ENCODE data around the gene SELENON. TPM values are rescaled to one million over a fixed set of nuclear protein-coding genes. Genes with fewer than 3 reads are reported as not detected.

SELENON gene
- polyA plus RNA-seq, 4 donors, result 4.7 to 52.9 (median 22.2) TPM

DNA sequence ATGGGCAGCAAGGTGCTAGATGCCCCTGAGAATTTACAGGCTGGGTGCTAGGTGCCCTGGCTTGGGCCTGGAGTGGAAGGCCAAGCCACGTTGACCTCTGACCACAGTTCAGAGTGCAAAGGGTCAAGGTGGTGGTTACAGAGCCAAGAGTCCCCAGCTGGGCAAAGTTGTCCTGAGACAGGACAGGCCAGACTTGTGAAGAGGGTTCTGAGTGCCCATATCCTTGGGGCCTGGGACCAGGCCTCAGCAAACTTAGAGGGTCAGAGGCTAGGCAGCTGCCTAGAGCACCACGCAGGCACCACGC, 18.9 kb upstream of the SELENON start:
- WGBS, 3 donors, result 80 to 92% (median 81%) methylated on average over 3 of the region's 3 CpGs
- Histone ChIP-seq H3K4me1 (ENCODE audit: control insufficient read depth in 3 of 3, insufficient read depth in 2 of 3, low read depth in 1 of 3, low read length in 2 of 3) (peaks cover 0 to 48% (median 0%) of the 10 kb centered on the region in 3 donors), H3K9me3 (ENCODE audit: control insufficient read depth in 2 of 2, insufficient read depth in 1 of 2, low read depth in 1 of 2, low read length in 1 of 2) (no peaks in the 10 kb centered on the region), H3K27me3 (ENCODE audit: control insufficient read depth in 3 of 3, insufficient read depth in 3 of 3, low read length in 3 of 3) (no peaks in the 10 kb centered on the region), H3K36me3 (ENCODE audit: control insufficient read depth in 3 of 3, insufficient read depth in 2 of 3, low read depth in 1 of 3, low read length in 3 of 3) (peaks cover 0 to 68% (median 0%) of the 10 kb centered on the region in 3 donors), H3K27ac (ENCODE audit: low read depth in 1 of 3, low read length in 2 of 3) (no peak overlapping the region), H3K4me3 (ENCODE audit: low read depth in 1 of 3, low read length in 3 of 3) (no peak overlapping the region)
- FAIRE-seq (no peak), DNase-seq (no peak)

DNA sequence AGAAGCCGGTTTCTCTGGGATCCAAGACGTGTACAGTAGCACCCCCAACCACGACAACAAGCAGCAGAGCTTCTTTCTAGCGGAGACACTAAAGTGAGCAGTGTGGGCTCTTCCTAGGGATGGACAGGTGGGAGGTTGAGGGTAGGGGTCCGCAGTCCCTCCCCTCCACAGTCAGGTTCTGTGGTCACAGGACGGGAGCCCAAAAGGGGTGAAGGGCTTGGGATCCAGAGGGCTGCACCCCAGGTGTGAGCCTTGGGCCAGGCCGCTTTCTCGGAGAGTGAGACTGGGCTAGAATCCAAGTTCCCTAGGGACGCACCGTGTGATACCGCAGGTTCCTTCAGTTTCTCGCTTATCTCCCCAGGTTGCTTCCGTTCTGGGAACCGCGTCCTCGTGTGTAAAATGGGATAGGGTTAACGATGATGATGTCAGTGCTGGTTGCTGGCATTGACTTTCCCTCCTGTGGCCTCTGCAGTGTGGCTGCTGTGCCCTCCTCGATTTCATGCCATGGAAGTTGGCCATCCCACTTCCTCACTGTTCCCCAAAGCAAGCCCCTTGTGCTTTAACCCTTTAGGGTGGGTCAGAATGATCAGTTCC, 17.3 kb upstream of the SELENON start:
- peaks cover 0 to 60% (median 0%) of the 10 kb centered on the region in 3 donors for H3K36me3 ChIP-seq (ENCODE audit: control insufficient read depth in 3 of 3, insufficient read depth in 2 of 3, low read depth in 1 of 3, low read length in 3 of 3)
- peaks cover 0 to 42% (median 0%) of the 10 kb centered on the region in 3 donors for H3K4me1 ChIP-seq (ENCODE audit: control insufficient read depth in 3 of 3, insufficient read depth in 2 of 3, low read depth in 1 of 3, low read length in 2 of 3)
- no peaks in the 10 kb centered on the region for H3K9me3 ChIP-seq (ENCODE audit: control insufficient read depth in 2 of 2, insufficient read depth in 1 of 2, low read depth in 1 of 2, low read length in 1 of 2)
- 31 to 60% (median 48%) methylated on average over 18 of the region's 18 CpGs for WGBS, 3 donors
- DNase-seq (peak; percentile 47 to 73), FAIRE-seq (no peak)
- H3K4me3 ChIP-seq (ENCODE audit: low read depth in 1 of 3, low read length in 3 of 3), result no peak overlapping the region
- no peaks in the 10 kb centered on the region for H3K27me3 ChIP-seq (ENCODE audit: control insufficient read depth in 3 of 3, insufficient read depth in 3 of 3, low read length in 3 of 3)
- H3K27ac ChIP-seq (ENCODE audit: low read depth in 1 of 3, low read length in 2 of 3), result no peak overlapping the region

DNA sequence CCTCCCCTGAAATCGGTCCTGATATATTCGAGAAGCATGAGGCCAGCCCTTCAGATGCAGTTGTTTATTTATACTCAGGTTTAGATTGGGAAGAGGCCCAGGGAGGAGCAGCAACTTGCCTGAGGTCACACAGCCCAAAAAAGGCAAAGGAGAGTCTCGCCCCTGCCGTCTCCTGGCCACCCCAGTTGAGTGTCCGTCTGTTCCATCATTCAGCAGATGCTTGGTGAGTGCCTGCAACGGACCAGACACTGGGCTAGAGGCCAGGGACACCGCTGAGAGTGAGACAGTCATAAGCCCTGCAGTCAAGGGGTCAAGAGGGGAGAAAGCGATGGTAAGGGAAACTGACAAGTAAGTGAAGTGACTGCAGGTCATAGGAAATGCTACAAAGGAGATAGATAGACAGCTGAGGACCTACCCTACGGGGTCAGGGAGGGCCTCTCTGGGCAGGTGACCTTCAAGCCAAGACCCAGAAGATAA, 15.4 kb upstream of the SELENON start:
- no peak overlapping the region for H3K4me3 ChIP-seq (ENCODE audit: low read depth in 1 of 3, low read length in 3 of 3)
- DNase-seq (no peak), FAIRE-seq (no peak)
- H3K4me1 ChIP-seq (ENCODE audit: control insufficient read depth in 3 of 3, insufficient read depth in 2 of 3, low read depth in 1 of 3, low read length in 2 of 3), result peaks cover 0 to 33% (median 0%) of the 10 kb centered on the region in 3 donors
- 67 to 76% (median 70%) methylated on average over 9 of the region's 9 CpGs for WGBS, 3 donors
- peaks cover 0 to 53% (median 0%) of the 10 kb centered on the region in 3 donors for H3K36me3 ChIP-seq (ENCODE audit: control insufficient read depth in 3 of 3, insufficient read depth in 2 of 3, low read depth in 1 of 3, low read length in 3 of 3)
- H3K9me3 ChIP-seq (ENCODE audit: control insufficient read depth in 2 of 2, insufficient read depth in 1 of 2, low read depth in 1 of 2, low read length in 1 of 2), result no peaks in the 10 kb centered on the region
- H3K27me3 ChIP-seq (ENCODE audit: control insufficient read depth in 3 of 3, insufficient read depth in 3 of 3, low read length in 3 of 3), result no peaks in the 10 kb centered on the region
- H3K27ac ChIP-seq (ENCODE audit: low read depth in 1 of 3, low read length in 2 of 3), result no peak overlapping the region

DNA sequence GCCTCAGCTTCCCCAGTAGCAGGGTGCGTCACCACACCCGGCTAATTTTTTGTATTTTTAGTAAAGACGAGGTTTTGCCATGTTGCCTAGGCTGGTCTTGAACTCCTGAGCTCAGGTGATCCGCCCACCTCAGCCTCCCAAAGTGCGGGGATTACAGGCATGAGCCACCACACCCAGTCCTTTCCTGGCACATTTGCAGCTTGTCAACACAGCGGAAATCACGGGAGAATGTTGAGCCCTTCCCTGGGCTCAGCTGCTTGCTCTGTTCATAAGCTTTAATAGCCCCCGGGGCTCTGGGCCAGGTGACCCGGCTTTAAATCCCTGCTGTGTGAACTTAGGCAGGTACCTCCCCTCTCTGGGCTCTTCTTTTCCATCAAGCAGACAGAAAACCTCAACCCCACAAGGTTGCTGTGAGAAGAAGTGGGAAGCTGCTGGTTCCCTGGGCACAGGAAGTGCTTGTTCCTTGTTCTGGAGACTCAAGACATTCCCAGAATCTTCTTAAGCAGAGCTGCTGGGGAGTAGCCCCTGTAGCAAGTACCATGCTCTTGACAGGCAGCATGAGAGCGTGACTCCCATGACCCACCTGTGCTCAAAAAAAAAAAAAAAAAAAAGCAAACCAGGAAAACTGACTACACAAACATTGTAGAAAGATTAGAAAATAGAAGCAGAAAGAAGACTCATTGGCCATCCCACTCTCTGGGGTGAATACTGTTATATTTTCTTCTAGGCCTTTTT, 14.5 kb upstream of the SELENON start:
- peaks cover 0 to 53% (median 0%) of the 10 kb centered on the region in 3 donors for H3K36me3 ChIP-seq (ENCODE audit: control insufficient read depth in 3 of 3, insufficient read depth in 2 of 3, low read depth in 1 of 3, low read length in 3 of 3)
- H3K27ac ChIP-seq (ENCODE audit: low read depth in 1 of 3, low read length in 2 of 3), result no peak overlapping the region
- no peaks in the 10 kb centered on the region for H3K27me3 ChIP-seq (ENCODE audit: control insufficient read depth in 3 of 3, insufficient read depth in 3 of 3, low read length in 3 of 3)
- H3K4me1 ChIP-seq (ENCODE audit: control insufficient read depth in 3 of 3, insufficient read depth in 2 of 3, low read depth in 1 of 3, low read length in 2 of 3), result peaks cover 0 to 25% (median 0%) of the 10 kb centered on the region in 3 donors
- H3K4me3 ChIP-seq (ENCODE audit: low read depth in 1 of 3, low read length in 3 of 3), result no peak overlapping the region
- no peaks in the 10 kb centered on the region for H3K9me3 ChIP-seq (ENCODE audit: control insufficient read depth in 2 of 2, insufficient read depth in 1 of 2, low read depth in 1 of 2, low read length in 1 of 2)
- FAIRE-seq (no peak), DNase-seq (no peak)
- 40 to 70% (median 49%) methylated on average over 10 of the region's 10 CpGs for WGBS, 3 donors

DNA sequence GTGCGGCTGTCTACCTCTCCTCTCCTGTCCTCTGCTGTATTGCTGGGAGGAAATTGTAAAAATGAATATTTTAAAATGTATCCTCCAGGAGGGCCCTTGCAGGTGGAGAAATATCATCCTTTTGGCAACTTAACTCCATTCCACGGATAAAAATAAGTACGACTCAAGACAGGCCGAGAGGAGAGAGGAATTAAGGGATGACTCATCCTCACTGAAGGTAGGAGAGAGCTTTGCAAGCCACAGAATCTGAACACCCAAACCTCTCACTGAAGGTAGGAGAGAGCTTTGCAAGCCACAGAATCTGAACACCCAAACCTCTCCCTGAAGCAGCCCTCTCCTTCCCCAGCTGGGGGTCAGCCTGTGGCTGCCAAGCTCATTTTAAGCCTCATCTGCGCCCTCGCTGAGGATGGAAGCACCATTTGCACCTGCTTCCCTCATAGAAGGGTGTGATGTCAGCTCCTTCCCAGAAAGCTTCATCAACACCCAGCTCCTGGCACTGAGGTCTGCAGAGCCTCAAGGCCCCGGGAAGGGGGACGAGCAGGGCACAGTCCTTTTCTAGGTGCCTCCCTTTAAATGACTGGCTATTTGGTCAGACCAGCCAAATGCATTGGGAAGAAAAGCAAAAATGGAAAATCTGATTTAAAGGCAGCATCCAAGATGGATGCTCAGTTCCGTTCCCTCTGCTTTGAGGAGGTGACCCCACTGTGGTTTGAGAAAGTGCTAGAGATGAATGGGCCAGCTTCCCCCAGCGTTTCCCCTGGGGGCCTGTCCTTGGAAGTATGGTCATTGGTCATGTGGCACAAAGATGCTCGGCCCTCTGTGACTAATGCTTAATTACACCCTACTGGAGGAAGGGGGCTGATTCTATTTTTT, 12.9 kb upstream of the SELENON start:
- 73 to 80% (median 79%) methylated on average over 11 of the region's 11 CpGs for WGBS, 3 donors
- peaks cover 0 to 44% (median 0%) of the 10 kb centered on the region in 3 donors for H3K36me3 ChIP-seq (ENCODE audit: control insufficient read depth in 3 of 3, insufficient read depth in 2 of 3, low read depth in 1 of 3, low read length in 3 of 3)
- FAIRE-seq, result no peak

DNA sequence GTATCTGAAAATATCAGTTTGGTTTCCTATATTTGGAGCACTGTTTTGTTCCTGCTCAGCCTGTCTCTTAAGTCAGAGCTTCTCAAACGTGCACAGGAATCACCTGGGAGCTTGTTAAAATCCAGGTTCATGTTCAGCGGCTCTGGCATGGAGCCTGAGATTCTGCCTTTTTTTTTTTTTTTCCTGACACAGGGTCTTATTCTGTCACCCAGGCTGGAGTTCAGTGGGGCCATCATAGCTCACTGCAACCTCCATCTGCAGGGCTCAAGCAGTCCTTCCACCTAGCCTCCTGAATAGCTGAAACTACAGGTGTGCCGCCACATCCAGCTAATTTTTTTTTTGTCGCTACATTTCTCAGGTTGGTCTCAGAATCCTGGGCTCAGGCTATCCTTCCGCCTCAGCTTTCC, 12.2 kb upstream of the SELENON start:
- Histone ChIP-seq H3K36me3 (ENCODE audit: control insufficient read depth in 3 of 3, insufficient read depth in 2 of 3, low read depth in 1 of 3, low read length in 3 of 3) (peaks cover 0 to 39% (median 0%) of the 10 kb centered on the region in 3 donors), H3K27me3 (ENCODE audit: control insufficient read depth in 3 of 3, insufficient read depth in 3 of 3, low read length in 3 of 3) (no peaks in the 10 kb centered on the region), H3K4me3 (ENCODE audit: low read depth in 1 of 3, low read length in 3 of 3) (no peak overlapping the region), H3K9me3 (ENCODE audit: control insufficient read depth in 2 of 2, insufficient read depth in 1 of 2, low read depth in 1 of 2, low read length in 1 of 2) (no peaks in the 10 kb centered on the region), H3K27ac (ENCODE audit: low read depth in 1 of 3, low read length in 2 of 3) (no peak overlapping the region), H3K4me1 (ENCODE audit: control insufficient read depth in 3 of 3, insufficient read depth in 2 of 3, low read depth in 1 of 3, low read length in 2 of 3) (peaks cover 0 to 13% (median 0%) of the 10 kb centered on the region in 3 donors)
- 82 to 89% (median 89%) methylated on average over 5 of the region's 5 CpGs for WGBS, 3 donors
- FAIRE-seq, result no peak
- no peak for DNase-seq

More for the DNA sequence above, 12.9 kb upstream of the SELENON start:
- peaks cover 0 to 18% (median 0%) of the 10 kb centered on the region in 3 donors for H3K4me1 ChIP-seq (ENCODE audit: control insufficient read depth in 3 of 3, insufficient read depth in 2 of 3, low read depth in 1 of 3, low read length in 2 of 3)
- H3K4me3 ChIP-seq (ENCODE audit: low read depth in 1 of 3, low read length in 3 of 3), result no peak overlapping the region
- H3K27ac ChIP-seq (ENCODE audit: low read depth in 1 of 3, low read length in 2 of 3), result no peak overlapping the region
- no peak for DNase-seq
- no peaks in the 10 kb centered on the region for H3K9me3 ChIP-seq (ENCODE audit: control insufficient read depth in 2 of 2, insufficient read depth in 1 of 2, low read depth in 1 of 2, low read length in 1 of 2)
- H3K27me3 ChIP-seq (ENCODE audit: control insufficient read depth in 3 of 3, insufficient read depth in 3 of 3, low read length in 3 of 3), result no peaks in the 10 kb centered on the region

DNA sequence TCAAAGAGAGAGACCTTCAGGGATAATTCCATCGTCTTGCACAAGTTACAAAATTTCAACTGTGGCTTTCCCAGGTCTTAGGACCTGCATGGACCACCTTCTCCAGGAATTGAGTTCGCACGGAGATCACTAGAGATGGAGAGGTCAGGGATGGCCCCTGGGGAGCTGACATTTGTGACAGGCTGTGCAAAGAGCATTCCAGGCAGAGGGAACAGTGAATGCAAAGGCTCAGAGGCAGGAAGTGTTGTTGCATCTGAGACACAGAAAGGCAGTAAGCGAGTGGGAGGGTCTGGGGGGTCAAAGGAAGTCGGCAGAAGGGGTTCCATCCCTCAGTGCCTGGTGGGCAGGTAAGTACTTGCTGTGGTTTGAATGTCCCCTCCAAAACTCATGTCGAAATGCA, 9.5 kb upstream of the SELENON start:
- Histone ChIP-seq H3K27me3 (ENCODE audit: control insufficient read depth in 3 of 3, insufficient read depth in 3 of 3, low read length in 3 of 3) (no peaks in the 10 kb centered on the region), H3K27ac (ENCODE audit: low read depth in 1 of 3, low read length in 2 of 3) (no peak overlapping the region), H3K36me3 (ENCODE audit: control insufficient read depth in 3 of 3, insufficient read depth in 2 of 3, low read depth in 1 of 3, low read length in 3 of 3) (peaks cover 0 to 20% (median 0%) of the 10 kb centered on the region in 3 donors), H3K4me1 (ENCODE audit: control insufficient read depth in 3 of 3, insufficient read depth in 2 of 3, low read depth in 1 of 3, low read length in 2 of 3) (peaks cover 0 to 13% (median 0%) of the 10 kb centered on the region in 3 donors), H3K4me3 (ENCODE audit: low read depth in 1 of 3, low read length in 3 of 3) (no peak overlapping the region), H3K9me3 (ENCODE audit: control insufficient read depth in 2 of 2, insufficient read depth in 1 of 2, low read depth in 1 of 2, low read length in 1 of 2) (no peaks in the 10 kb centered on the region)
- 83 to 88% (median 87%) methylated on average over 6 of the region's 6 CpGs for WGBS, 3 donors
- DNase-seq, result no peak
- FAIRE-seq, result no peak

DNA sequence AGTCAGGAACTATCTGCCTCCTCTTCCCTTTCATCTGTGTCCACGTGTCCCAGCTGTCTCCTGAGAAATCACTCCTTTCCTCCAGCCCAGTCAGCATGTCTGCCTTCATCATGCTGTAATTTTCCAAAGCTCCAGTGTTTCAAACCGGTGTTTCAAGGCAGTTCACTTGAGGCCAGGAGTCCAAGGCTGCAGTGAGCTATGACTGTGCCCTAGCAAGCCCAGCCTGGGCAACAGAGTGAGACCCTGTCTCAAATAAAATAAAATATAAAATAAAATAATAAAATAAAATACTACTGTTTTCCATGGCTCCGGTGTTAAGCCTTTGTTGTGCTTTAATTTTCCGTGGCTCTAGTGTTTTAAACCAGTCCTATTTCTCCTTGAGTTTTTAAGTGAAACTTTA, 7.9 kb upstream of the SELENON start:
- Histone ChIP-seq H3K4me3 (ENCODE audit: low read depth in 1 of 3, low read length in 3 of 3) (no peak overlapping the region), H3K27ac (ENCODE audit: low read depth in 1 of 3, low read length in 2 of 3) (no peak overlapping the region), H3K4me1 (ENCODE audit: control insufficient read depth in 3 of 3, insufficient read depth in 2 of 3, low read depth in 1 of 3, low read length in 2 of 3) (peaks cover 0 to 27% (median 0%) of the 10 kb centered on the region in 3 donors), H3K36me3 (ENCODE audit: control insufficient read depth in 3 of 3, insufficient read depth in 2 of 3, low read depth in 1 of 3, low read length in 3 of 3) (peaks cover 0 to 17% (median 0%) of the 10 kb centered on the region in 3 donors), H3K27me3 (ENCODE audit: control insufficient read depth in 3 of 3, insufficient read depth in 3 of 3, low read length in 3 of 3) (no peaks in the 10 kb centered on the region), H3K9me3 (ENCODE audit: control insufficient read depth in 2 of 2, insufficient read depth in 1 of 2, low read depth in 1 of 2, low read length in 1 of 2) (no peaks in the 10 kb centered on the region)
- DNase-seq, result no peak
- no peak for FAIRE-seq
- 59 to 66% (median 60%) methylated on average over 4 of the region's 4 CpGs for WGBS, 3 donors

Measured in small intestine (tissue), 7 donors.